Dedifferentiated amniotic fluid mesenchymal stem cell (primary cell): ENCODE data around the gene ZNF578.
"Not testable (repeated sequence)": the region's sequence is repeated elsewhere in the genome, so short reads cannot be mapped to it uniquely, and the experiment has no call there.

Experiments used
- DNase-seq: peaks from one replicate; pipeline ENCODE4 v3.0.0-alpha.2; 2016; ENCODE audit errors: extremely low spot score

ZNF578 gene

GRCh38 chr19:52558732-52559445 lies 105.5 kb downstream of the ZNF578 start:
- not testable (repeated sequence) for DNase-seq

- not testable (repeated sequence) for DNase-seq
These were observed 108.3 kb downstream of the ZNF578 start for GRCh38 chr19:52561611-52562010.
